ENCODE data around the gene SST.
A peak's percentile ranks its signal among the peaks of the same experiment; 100 is the strongest.
"Not testable (repeated sequence)": the region's sequence is repeated elsewhere in the genome, so short reads cannot be mapped to it uniquely, and the experiment has no call there.

The SST gene

GRCh38 chr3:187686621-187687273, 16.6 kb upstream of the SST start:
- ChIA-PET POLR2A (no interaction called here), CTCF (interaction anchor here (0.9 to 19.2 kb wide), 8 partner anchors 8 to 362 kb away, joined by 3 to 653 read pairs (median 4); no protein-coding TSS in a partner anchor)
- no peak for DNase-seq (ENCODE audit: extremely low spot score)
- no peak for TF ChIP-seq CTCF (IDR thresholded peaks at IDR 0.05; ENCODE audit: control extremely low read depth, extremely low read depth, low read depth, missing control alignments)

- ChIA-PET POLR2A (no interaction called here), CTCF (interaction anchor here (1.5 to 19.2 kb wide), 3 partner anchors 9 to 361 kb away, joined by 3 to 653 read pairs (median 5); no protein-coding TSS in a partner anchor)
- no peak for DNase-seq (ENCODE audit: extremely low spot score)
- TF ChIP-seq CTCF (IDR thresholded peaks at IDR 0.05; ENCODE audit: control extremely low read depth, extremely low read depth, low read depth, missing control alignments) = no peak
Observed at GRCh38 chr3:187685948-187686347, 15.8 kb upstream of the SST start.

GRCh38 chr3:187684880-187685279, 14.7 kb upstream of the SST start:
- no peak for TF ChIP-seq CTCF (IDR thresholded peaks at IDR 0.05; ENCODE audit: control extremely low read depth, extremely low read depth, low read depth, missing control alignments)
- DNase-seq (ENCODE audit: extremely low spot score) = no peak
- ChIA-PET POLR2A (no interaction called here), CTCF (interaction anchor here (1.8 to 19.2 kb wide), 2 partner anchors 8 to 360 kb away, joined by 3 to 653 read pairs; no protein-coding TSS in a partner anchor)

GRCh38 chr3:187684444-187684843, 14.2 kb upstream of the SST start:
- DNase-seq (ENCODE audit: extremely low spot score) = no peak
- no peak for TF ChIP-seq CTCF (IDR thresholded peaks at IDR 0.05; ENCODE audit: control extremely low read depth, extremely low read depth, low read depth, missing control alignments)
- POLR2A ChIA-PET = no interaction called here
- CTCF ChIA-PET = interaction anchor here (0.8 to 19.2 kb wide), 3 partner anchors 8 to 360 kb away, joined by 3 to 653 read pairs (median 4); no protein-coding TSS in a partner anchor

- CTCF ChIA-PET = interaction anchor here (1.1 to 19.2 kb wide), 5 partner anchors 10 to 462 kb away, joined by 3 to 653 read pairs (median 4); no protein-coding TSS in a partner anchor
- DNase-seq (ENCODE audit: extremely low spot score); POLR2A ChIA-PET: not testable (repeated sequence)
Observed at GRCh38 chr3:187681756-187682155, 11.6 kb upstream of the SST start.

GRCh38 chr3:187679638-187680396, 9.6 kb upstream of the SST start:
- CTCF ChIA-PET = interaction anchor here (0.6 to 19.2 kb wide), 63 partner anchors 9 to 479 kb away, joined by 3 to 653 read pairs (median 6); partner anchors contain the start of genes RTP2, RTP4 and SST
- POLR2A ChIA-PET = no interaction called here
- peak; percentile 95 for TF ChIP-seq CTCF (IDR thresholded peaks at IDR 0.05; ENCODE audit: control extremely low read depth, extremely low read depth, low read depth, missing control alignments)
- peak; percentile 67 for DNase-seq (ENCODE audit: extremely low spot score)

All from GM10248 (cell line).